Measurements from ENCODE around the gene FGFBP3. TPM values are rescaled to one million over a fixed set of nuclear protein-coding genes. Genes with fewer than 3 reads are reported as not detected.

The FGFBP3 gene
- 0.17 and 0.22 TPM in 2 replicates for polyA plus RNA-seq (2011; rRNA removed)
- 0.39 TPM in 1 of 2 replicates, not detected in the other for polyA minus RNA-seq (2011; rRNA and poly(A)+ RNA removed)

GRCh38 chr10:91909117-91909677 is at the start of gene FGFBP3:
Gene FGFBP3 (minus strand): TSS chr10:91909486. CDS start chr10:91908969, 517 bp downstream.
- no peaks in the 10 kb centered on the region for H3K9me3 ChIP-seq (ENCODE audit: control insufficient read depth, insufficient read depth, low read length)
- peak within 1 kb of the TSS; percentile 72 for H3K4me3 ChIP-seq (ENCODE audit: low read depth, low read length)
- POLR2A ChIA-PET: interaction anchor here (1.3 to 2.4 kb wide), 2 partner anchors 14 to 111 kb away, joined by 3 to 10 read pairs; partner anchors contain the start of genes BTAF1 and TNKS2

GRCh38 chr10:91957091-91957490 is 47.8 kb upstream of the FGFBP3 start:
- no peak for DNase-seq (ENCODE audit: low read depth, low spot score)
- TF ChIP-seq CTCF (IDR thresholded peaks at IDR 0.05; ENCODE audit: low read depth, low read length): no peak
- ChIA-PET POLR2A (no interaction called here), CTCF (interaction anchor here (0.6 kb wide), 1 partner anchor 463 kb away, joined by 4 read pairs; no protein-coding TSS in a partner anchor)
- Histone ChIP-seq H3K4me3 (ENCODE audit: low read depth, low read length) (no peak overlapping the region), H3K27ac (ENCODE audit: low read depth, low read length) (no peak overlapping the region), H3K27me3 (ENCODE audit: control insufficient read depth, insufficient read depth, low read length) (no peaks in the 10 kb centered on the region), H3K9me3 (ENCODE audit: control insufficient read depth, insufficient read depth, low read length) (no peaks in the 10 kb centered on the region)

More at GRCh38 chr10:91909117-91909677, at the start of gene FGFBP3:
- no peak within 1 kb of the TSS for H3K27ac ChIP-seq (ENCODE audit: low read depth, low read length)
- no peak for TF ChIP-seq CTCF (IDR thresholded peaks at IDR 0.05; ENCODE audit: low read depth, low read length)
- no peak for DNase-seq (ENCODE audit: low read depth, low spot score)
- no peaks in the 10 kb centered on the region for H3K27me3 ChIP-seq (ENCODE audit: control insufficient read depth, insufficient read depth, low read length)
- CTCF ChIA-PET: no interaction called here

- no peak for DNase-seq (ENCODE audit: low read depth, low spot score)
- no peak for TF ChIP-seq CTCF (IDR thresholded peaks at IDR 0.05; ENCODE audit: low read depth, low read length)
- Histone ChIP-seq H3K27me3 (ENCODE audit: control insufficient read depth, insufficient read depth, low read length) (no peaks in the 10 kb centered on the region), H3K9me3 (ENCODE audit: control insufficient read depth, insufficient read depth, low read length) (no peaks in the 10 kb centered on the region), H3K4me3 (ENCODE audit: low read depth, low read length) (no peak overlapping the region), H3K27ac (ENCODE audit: low read depth, low read length) (no peak overlapping the region)
- POLR2A ChIA-PET: no interaction called here
- CTCF ChIA-PET: no interaction called here
Measured at GRCh38 chr10:91955114-91955513, 45.8 kb upstream of the FGFBP3 start.

GRCh38 chr10:91953600-91954160 is 44.4 kb upstream of the FGFBP3 start:
- Histone ChIP-seq H3K4me3 (ENCODE audit: low read depth, low read length) (no peak overlapping the region), H3K9me3 (ENCODE audit: control insufficient read depth, insufficient read depth, low read length) (no peaks in the 10 kb centered on the region), H3K27me3 (ENCODE audit: control insufficient read depth, insufficient read depth, low read length) (no peaks in the 10 kb centered on the region), H3K27ac (ENCODE audit: low read depth, low read length) (no peak overlapping the region)
- DNase-seq (ENCODE audit: low read depth, low spot score): no peak
- no peak for TF ChIP-seq CTCF (IDR thresholded peaks at IDR 0.05; ENCODE audit: low read depth, low read length)
- POLR2A ChIA-PET: interaction anchor here (0.6 kb wide), 1 partner anchor 77 kb away, joined by 3 read pairs; no protein-coding TSS in a partner anchor
- CTCF ChIA-PET: no interaction called here

- no peaks in the 10 kb centered on the region for H3K27me3 ChIP-seq (ENCODE audit: control insufficient read depth, insufficient read depth, low read length)
- no peak overlapping the region for H3K27ac ChIP-seq (ENCODE audit: low read depth, low read length)
- DNase-seq (ENCODE audit: low read depth, low spot score): no peak
- no peaks in the 10 kb centered on the region for H3K9me3 ChIP-seq (ENCODE audit: control insufficient read depth, insufficient read depth, low read length)
- TF ChIP-seq CTCF (IDR thresholded peaks at IDR 0.05; ENCODE audit: low read depth, low read length): no peak
- ChIA-PET POLR2A (no interaction called here), CTCF (no interaction called here)
- no peak overlapping the region for H3K4me3 ChIP-seq (ENCODE audit: low read depth, low read length)
Measured at GRCh38 chr10:91944880-91945630, 35.8 kb upstream of the FGFBP3 start.
